Measurements from ENCODE around the gene RNF41.
A peak's percentile ranks its signal among the peaks of the same experiment; 100 is the strongest.

Gene RNF41

GRCh38 chr12:56219840-56220239 lies 1.9 kb downstream of the RNF41 start:
- in situ Hi-C loops (cut with MboI; ENCODE audit: low pct_unique_long_range_greater_than_20kb, low sequenced_read_pairs, unreplicated experiment), result no loop called here
- DNase-seq (ENCODE audit: low spot score), result no peak
- TF ChIP-seq CTCF (IDR thresholded peaks at IDR 0.05; ENCODE audit: extremely low read depth, insufficient read depth, missing control alignments), result no peak

- in situ Hi-C loops (cut with MboI; ENCODE audit: low pct_unique_long_range_greater_than_20kb, low sequenced_read_pairs, unreplicated experiment), result no loop called here
- DNase-seq (ENCODE audit: low spot score), result no peak
- TF ChIP-seq CTCF (IDR thresholded peaks at IDR 0.05; ENCODE audit: extremely low read depth, insufficient read depth, missing control alignments), result no peak
Measured at GRCh38 chr12:56216461-56216860, 5.3 kb downstream of the RNF41 start.

- no peak for TF ChIP-seq CTCF (IDR thresholded peaks at IDR 0.05; ENCODE audit: extremely low read depth, insufficient read depth, missing control alignments)
- in situ Hi-C loops (cut with MboI; ENCODE audit: low pct_unique_long_range_greater_than_20kb, low sequenced_read_pairs, unreplicated experiment), result no loop called here
- DNase-seq (ENCODE audit: low spot score), result no peak
Measured at GRCh38 chr12:56213878-56214277, 7.8 kb downstream of the RNF41 start.

GRCh38 chr12:56212361-56212760 lies 9.4 kb downstream of the RNF41 start:
- DNase-seq (ENCODE audit: low spot score), result no peak
- TF ChIP-seq CTCF (IDR thresholded peaks at IDR 0.05; ENCODE audit: extremely low read depth, insufficient read depth, missing control alignments), result no peak
- in situ Hi-C loops (cut with MboI; ENCODE audit: low pct_unique_long_range_greater_than_20kb, low sequenced_read_pairs, unreplicated experiment), result no loop called here

GRCh38 chr12:56208006-56208405 lies 13.7 kb downstream of the RNF41 start:
- no peak for DNase-seq (ENCODE audit: low spot score)
- TF ChIP-seq CTCF (IDR thresholded peaks at IDR 0.05; ENCODE audit: extremely low read depth, insufficient read depth, missing control alignments), result no peak

GRCh38 chr12:56206452-56207166 lies 15.1 kb downstream of the RNF41 start:
- peak; percentile 53 for TF ChIP-seq CTCF (IDR thresholded peaks at IDR 0.05; ENCODE audit: extremely low read depth, insufficient read depth, missing control alignments)
- in situ Hi-C loops (cut with MboI; ENCODE audit: low pct_unique_long_range_greater_than_20kb, low sequenced_read_pairs, unreplicated experiment), result no loop called here
- no peak for DNase-seq (ENCODE audit: low spot score)

More at GRCh38 chr12:56208006-56208405, 13.7 kb downstream of the RNF41 start:
- in situ Hi-C loops (cut with MboI; ENCODE audit: low pct_unique_long_range_greater_than_20kb, low sequenced_read_pairs, unreplicated experiment), result no loop called here
